RWPE2 (cell line): ENCODE data around the gene ARID3A.
A peak's percentile ranks its signal among the peaks of the same experiment; 100 is the strongest.

Source experiments
- ATAC-seq: fragments of 200-7000 bp; cut with Tn5 transposase; 3 replicates; pipeline ENCODE4 v1.9.1; 2021; ENCODE audit warnings: low read depth
- DNase-seq: peaks from one replicate; pipeline ENCODE4 v3.0.0-alpha.2; 2020; ENCODE audit warnings: low spot score
- H3K27ac ChIP-seq: fragments of 450-650 bp; 2 replicates; pipeline ENCODE4 v1.5.1; 2017; ENCODE audit warnings: mild to moderate bottlenecking; ENCODE audit not compliant: poor library complexity, severe bottlenecking
- H3K27me3 ChIP-seq: fragments of 250-450 bp; sonication (Bioruptor Pico); 2 replicates; pipeline ENCODE4 v1.5.1; 2021; ENCODE audit warnings: mild to moderate bottlenecking, moderate library complexity; ENCODE audit not compliant: insufficient read depth, poor library complexity, severe bottlenecking
- H3K36me3 ChIP-seq: fragments of 250-450 bp; sonication (Bioruptor Pico); 2 replicates; pipeline ENCODE4 v1.5.1; 2020; ENCODE audit warnings: low read depth, mild to moderate bottlenecking, moderate library complexity
- H3K4me1 ChIP-seq: fragments of 250-450 bp; sonication (Bioruptor Pico); 2 replicates; pipeline ENCODE4 v1.5.1; 2021; ENCODE audit warnings: mild to moderate bottlenecking, moderate library complexity; ENCODE audit not compliant: insufficient read depth, poor library complexity, severe bottlenecking
- H3K4me3 ChIP-seq: fragments of 250-450 bp; sonication (Bioruptor Pico); 2 replicates; pipeline ENCODE4 v1.5.1; 2021; ENCODE audit warnings: mild to moderate bottlenecking, moderate library complexity; ENCODE audit not compliant: severe bottlenecking
- H3K9me3 ChIP-seq: fragments of 250-450 bp; sonication (Bioruptor Pico); 2 replicates; pipeline ENCODE4 v1.5.1; 2021; ENCODE audit warnings: mild to moderate bottlenecking, moderate library complexity; ENCODE audit not compliant: severe bottlenecking
- TF ChIP-seq, protein P1 (sequence below): fragments of 450-650 bp; IDR thresholded peaks from one replicate; pipeline ENCODE4 v1.5.1; 2017; ENCODE audit warnings: mild to moderate bottlenecking, moderate library complexity; ENCODE audit not compliant: poor library complexity, severe bottlenecking

Gene ARID3A

DNA sequence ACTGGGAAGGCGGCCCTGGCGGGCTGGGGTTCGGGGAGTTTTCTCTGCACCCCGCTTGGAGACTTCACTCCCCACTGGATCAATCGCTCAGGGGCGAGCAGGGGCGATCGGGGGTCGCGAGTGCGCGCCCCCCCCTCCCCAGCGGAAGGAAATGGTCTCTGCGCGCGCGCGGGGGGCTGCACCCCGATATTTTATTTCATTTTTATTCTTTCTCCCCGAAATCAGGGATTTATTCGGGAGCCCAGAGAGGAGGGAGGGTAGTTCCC, 421 bp downstream of the ARID3A start:
- Histone ChIP-seq H3K36me3 (no peaks in the 10 kb centered on the region), H3K4me3 (peak overlapping the region; percentile 81), H3K9me3 (no peaks in the 10 kb centered on the region), H3K27me3 (peaks cover 2% of the 10 kb centered on the region), H3K4me1 (no peaks in the 10 kb centered on the region), H3K27ac (peak overlapping the region; percentile 70)
- TF ChIP-seq, protein P1, sequence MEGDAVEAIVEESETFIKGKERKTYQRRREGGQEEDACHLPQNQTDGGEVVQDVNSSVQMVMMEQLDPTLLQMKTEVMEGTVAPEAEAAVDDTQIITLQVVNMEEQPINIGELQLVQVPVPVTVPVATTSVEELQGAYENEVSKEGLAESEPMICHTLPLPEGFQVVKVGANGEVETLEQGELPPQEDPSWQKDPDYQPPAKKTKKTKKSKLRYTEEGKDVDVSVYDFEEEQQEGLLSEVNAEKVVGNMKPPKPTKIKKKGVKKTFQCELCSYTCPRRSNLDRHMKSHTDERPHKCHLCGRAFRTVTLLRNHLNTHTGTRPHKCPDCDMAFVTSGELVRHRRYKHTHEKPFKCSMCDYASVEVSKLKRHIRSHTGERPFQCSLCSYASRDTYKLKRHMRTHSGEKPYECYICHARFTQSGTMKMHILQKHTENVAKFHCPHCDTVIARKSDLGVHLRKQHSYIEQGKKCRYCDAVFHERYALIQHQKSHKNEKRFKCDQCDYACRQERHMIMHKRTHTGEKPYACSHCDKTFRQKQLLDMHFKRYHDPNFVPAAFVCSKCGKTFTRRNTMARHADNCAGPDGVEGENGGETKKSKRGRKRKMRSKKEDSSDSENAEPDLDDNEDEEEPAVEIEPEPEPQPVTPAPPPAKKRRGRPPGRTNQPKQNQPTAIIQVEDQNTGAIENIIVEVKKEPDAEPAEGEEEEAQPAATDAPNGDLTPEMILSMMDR = no peak
- DNase-seq = no peak
- no peak for ATAC-seq

DNA sequence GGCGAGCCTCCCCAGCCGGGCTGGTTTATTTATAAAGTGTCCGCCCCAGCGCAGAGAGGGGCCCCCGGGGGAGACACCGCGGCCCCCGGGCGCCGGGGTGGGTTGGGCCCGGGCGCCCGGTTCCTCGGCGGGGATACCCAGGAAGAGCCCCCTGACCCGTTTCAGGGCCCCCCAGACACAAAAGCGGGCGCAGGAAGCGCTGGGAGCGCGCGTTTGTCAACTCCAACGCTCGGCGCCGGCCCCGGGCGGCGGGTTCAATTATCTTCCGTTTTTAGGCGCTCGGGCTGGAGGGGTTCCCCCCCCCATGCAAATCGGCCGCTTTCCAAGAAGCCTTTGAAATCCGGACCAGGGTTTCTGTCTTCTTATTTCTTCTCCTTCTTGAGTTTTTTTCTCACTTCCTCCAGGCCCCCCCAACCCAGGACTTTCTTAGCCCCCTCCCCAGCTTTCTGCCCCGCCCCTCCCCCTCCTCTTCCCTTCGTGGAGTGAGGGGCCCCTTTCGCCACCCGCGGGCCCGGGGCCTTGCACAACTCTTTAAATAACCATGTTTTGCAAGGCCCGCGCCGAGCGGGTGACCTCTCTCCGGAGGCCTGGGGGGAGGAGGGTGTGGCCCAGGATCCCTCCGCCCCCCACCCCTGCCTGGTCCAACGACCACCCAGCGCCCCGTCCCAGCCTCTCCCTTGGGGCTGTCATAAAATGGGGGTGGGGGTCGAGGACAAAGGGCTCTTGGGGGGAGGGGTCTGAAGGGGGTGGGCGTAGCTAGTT, 935 bp downstream of the ARID3A start:
- peak overlapping the region; percentile 70 for H3K27ac ChIP-seq
- ATAC-seq (no peak), DNase-seq (peak; percentile 42)
- H3K36me3 ChIP-seq = no peaks in the 10 kb centered on the region
- H3K4me3 ChIP-seq = peak overlapping the region; percentile 81
- no peaks in the 10 kb centered on the region for H3K9me3 ChIP-seq
- TF ChIP-seq, protein P1 = no peak
- H3K4me1 ChIP-seq = no peaks in the 10 kb centered on the region
- H3K27me3 ChIP-seq = no peaks in the 10 kb centered on the region

DNA sequence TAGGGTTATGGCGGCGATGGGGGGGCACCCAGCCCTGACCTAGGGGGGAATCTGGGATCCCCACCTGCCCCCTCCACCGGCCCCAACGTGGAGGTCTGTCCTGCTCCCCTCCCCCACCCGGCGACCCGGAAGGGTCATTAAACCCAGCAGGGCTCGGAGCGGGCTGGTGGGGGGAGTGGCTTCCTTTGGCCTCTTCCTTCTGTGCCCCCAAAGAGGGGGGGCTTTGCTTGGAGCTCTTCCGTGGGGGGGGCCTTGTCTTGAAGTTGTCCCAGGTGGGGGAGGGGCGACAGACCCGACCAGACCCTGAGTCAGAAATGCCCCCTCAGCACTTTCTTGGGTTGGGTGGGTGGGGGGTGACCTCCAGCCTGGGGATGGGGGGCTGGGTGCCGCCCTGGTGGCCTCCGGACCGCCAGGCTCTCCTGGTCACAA, 1.5 kb downstream of the ARID3A start:
- no peaks in the 10 kb centered on the region for H3K4me1 ChIP-seq
- peak; percentile 60 for DNase-seq
- peak overlapping the region; percentile 70 for H3K27ac ChIP-seq
- TF ChIP-seq, protein P1 = no peak
- H3K27me3 ChIP-seq = no peaks in the 10 kb centered on the region
- no peaks in the 10 kb centered on the region for H3K9me3 ChIP-seq
- H3K4me3 ChIP-seq = peak overlapping the region; percentile 81
- ATAC-seq = no peak
- H3K36me3 ChIP-seq = no peaks in the 10 kb centered on the region

GRCh38 chr19:927780-928401, 2.1 kb downstream of the ARID3A start:
- no peak overlapping the region for H3K4me3 ChIP-seq
- H3K9me3 ChIP-seq = no peaks in the 10 kb centered on the region
- no peak overlapping the region for H3K27ac ChIP-seq
- DNase-seq = peak; percentile 31
- H3K4me1 ChIP-seq = peaks cover 3% of the 10 kb centered on the region
- peaks cover 4% of the 10 kb centered on the region; the same call in 1 of the 2 replicates for H3K36me3 ChIP-seq
- TF ChIP-seq, protein P1 = no peak
- ATAC-seq = no peak
- H3K27me3 ChIP-seq = no peaks in the 10 kb centered on the region
